Fibroblast of the aortic adventitia (primary cell): ENCODE data around the gene NPLOC4. TPM values are rescaled to one million over a fixed set of nuclear protein-coding genes. Genes with fewer than 3 reads are reported as not detected.
"Not testable (repeated sequence)": the region's sequence is repeated elsewhere in the genome, so short reads cannot be mapped to it uniquely, and the experiment has no call there.

Experiments
- DNase-seq: peaks from one replicate; pipeline ENCODE4 v3.0.0-alpha.2; 2010; ENCODE audit warnings: low read depth
- H3K4me3 ChIP-seq: 2 replicates; pipeline ENCODE4 v1.5.1; 2011; ENCODE audit warnings: low read depth, mild to moderate bottlenecking, control low read depth, low read length, moderate library complexity
- CTCF ChIP-seq: IDR thresholded peaks from 2 replicates; pipeline ENCODE4 v1.5.1; 2011; ENCODE audit warnings: mild to moderate bottlenecking, low read length, control low read depth, inconsistent platforms; ENCODE audit not compliant: insufficient read depth
- total RNA-seq: library from RNA; depleted of rRNA; stranded (reverse); fragments of >200 nt; gene quantifications from 2 replicates; pipeline ENCODE4 v1.2.3, GENCODE V29; 2012; ENCODE audit warnings: low replicate concordance

NPLOC4 gene
- total RNA-seq, 1 donor, result 60.3 TPM

- no peak for TF ChIP-seq CTCF
Measured at GRCh38 chr17:81535480-81536298, 101.2 kb downstream of the NPLOC4 start.

GRCh38 chr17:81535007-81535328 lies 101.9 kb downstream of the NPLOC4 start:
- no peak for DNase-seq
- no peak overlapping the region for H3K4me3 ChIP-seq
- TF ChIP-seq CTCF, result no peak

More at GRCh38 chr17:81535480-81536298, 101.2 kb downstream of the NPLOC4 start:
- no peak for DNase-seq
- H3K4me3 ChIP-seq, result no peak overlapping the region

GRCh38 chr17:81534157-81535006 lies 102.5 kb downstream of the NPLOC4 start:
- no peak for DNase-seq
- no peak overlapping the region for H3K4me3 ChIP-seq
- no peak for TF ChIP-seq CTCF

DNA sequence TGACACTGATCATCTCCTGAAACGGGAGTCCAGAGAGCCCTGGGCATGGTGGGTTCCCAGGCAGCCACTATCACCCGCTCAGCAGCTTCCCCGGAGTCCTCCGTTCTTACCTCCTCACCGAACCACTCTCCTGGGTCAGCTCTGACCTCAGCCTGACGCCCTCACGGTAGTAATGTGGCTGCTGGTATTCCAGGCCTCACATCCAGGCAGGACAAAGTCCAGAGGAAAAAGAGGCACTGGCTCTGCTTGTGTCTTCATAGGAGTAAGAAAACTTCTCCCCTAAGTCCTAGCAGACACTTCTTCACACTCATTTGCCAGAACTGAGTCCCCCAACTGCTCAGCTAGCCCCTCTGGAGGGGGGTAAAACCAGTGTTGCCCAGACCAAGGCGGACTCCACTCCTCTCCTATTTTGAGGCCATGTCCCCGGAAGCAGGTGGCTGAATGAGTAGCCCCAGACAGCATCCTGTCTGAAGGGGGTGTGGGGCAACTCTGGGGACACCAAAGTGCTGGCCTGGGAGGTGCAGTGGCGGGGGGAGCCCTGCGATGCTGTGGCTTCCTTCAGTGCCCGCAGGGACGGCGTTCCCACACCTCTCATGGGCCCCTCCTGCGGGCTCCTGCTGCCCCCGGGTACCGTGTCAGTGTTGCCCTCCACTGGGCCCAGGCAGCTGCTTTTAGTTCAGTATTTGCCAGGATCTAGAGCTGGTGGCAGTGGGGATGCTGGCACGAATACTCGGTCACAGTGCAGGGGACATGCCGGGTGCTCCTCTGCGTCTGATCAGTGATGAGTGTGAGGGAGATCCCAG lies 103.4 kb downstream of the NPLOC4 start:
- TF ChIP-seq CTCF, result no peak
- no peak overlapping the region for H3K4me3 ChIP-seq
- DNase-seq, result no peak

DNA sequence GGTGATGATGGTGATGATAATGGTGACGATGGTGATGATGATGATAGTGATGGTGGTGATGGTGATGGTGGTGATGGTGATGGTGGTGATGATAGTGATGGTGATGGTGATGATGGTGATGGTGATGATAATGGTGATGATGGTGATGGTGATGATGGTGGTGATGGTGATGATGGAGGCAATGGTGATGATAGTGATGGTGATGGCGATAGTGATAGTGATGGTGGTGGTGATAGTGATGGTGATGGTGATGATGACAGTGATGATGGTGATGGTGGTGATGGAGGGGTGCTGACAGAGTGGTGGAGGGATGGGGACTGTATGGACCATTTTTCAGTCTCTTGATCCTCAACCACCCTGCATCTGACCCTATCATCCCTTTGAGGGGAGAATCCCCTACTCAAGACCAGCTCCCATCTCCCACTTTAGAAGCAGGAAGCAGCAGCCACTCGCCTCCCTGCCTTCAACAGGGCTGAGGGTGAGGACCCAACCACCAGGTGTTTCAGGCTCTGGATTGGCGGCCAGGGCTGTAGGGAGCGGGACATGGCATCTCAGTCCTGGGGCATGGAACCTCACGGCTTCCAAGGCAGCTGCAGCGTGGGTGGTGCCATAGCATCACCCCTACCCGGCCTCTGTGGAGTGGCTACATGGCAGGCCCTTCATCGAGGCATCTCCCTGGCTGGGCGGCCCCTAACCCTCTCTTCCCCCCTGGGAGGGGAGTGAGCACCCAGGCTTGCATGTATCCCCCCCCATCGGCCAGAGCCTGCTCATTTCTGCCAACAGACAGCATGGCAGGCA lies 104.2 kb downstream of the NPLOC4 start:
- H3K4me3 ChIP-seq, result no peak overlapping the region
- TF ChIP-seq CTCF, result no peak
- no peak for DNase-seq

- not testable (repeated sequence) for DNase-seq, H3K4me3 ChIP-seq
Measured at GRCh38 chr17:81531998-81532404, 104.9 kb downstream of the NPLOC4 start.

GRCh38 chr17:81531013-81531412 lies 105.9 kb downstream of the NPLOC4 start:
- not testable (repeated sequence) for DNase-seq, H3K4me3 ChIP-seq
